Anterior cingulate cortex (tissue), 58 donors: Measurements from ENCODE around the gene RPTOR.
"Not testable (repeated sequence)": the region's sequence is repeated elsewhere in the genome, so short reads cannot be mapped to it uniquely, and the experiment has no call there.

Experiments
- DNase-seq, 58 donors: peaks; one replicate each; lab custom pipeline; 2025; lab: John Stamatoyannopoulos, UW

Gene RPTOR

GRCh38 chr17:80802626-80803450, 258.2 kb downstream of the RPTOR start:
- DNase-seq: no peak

DNA sequence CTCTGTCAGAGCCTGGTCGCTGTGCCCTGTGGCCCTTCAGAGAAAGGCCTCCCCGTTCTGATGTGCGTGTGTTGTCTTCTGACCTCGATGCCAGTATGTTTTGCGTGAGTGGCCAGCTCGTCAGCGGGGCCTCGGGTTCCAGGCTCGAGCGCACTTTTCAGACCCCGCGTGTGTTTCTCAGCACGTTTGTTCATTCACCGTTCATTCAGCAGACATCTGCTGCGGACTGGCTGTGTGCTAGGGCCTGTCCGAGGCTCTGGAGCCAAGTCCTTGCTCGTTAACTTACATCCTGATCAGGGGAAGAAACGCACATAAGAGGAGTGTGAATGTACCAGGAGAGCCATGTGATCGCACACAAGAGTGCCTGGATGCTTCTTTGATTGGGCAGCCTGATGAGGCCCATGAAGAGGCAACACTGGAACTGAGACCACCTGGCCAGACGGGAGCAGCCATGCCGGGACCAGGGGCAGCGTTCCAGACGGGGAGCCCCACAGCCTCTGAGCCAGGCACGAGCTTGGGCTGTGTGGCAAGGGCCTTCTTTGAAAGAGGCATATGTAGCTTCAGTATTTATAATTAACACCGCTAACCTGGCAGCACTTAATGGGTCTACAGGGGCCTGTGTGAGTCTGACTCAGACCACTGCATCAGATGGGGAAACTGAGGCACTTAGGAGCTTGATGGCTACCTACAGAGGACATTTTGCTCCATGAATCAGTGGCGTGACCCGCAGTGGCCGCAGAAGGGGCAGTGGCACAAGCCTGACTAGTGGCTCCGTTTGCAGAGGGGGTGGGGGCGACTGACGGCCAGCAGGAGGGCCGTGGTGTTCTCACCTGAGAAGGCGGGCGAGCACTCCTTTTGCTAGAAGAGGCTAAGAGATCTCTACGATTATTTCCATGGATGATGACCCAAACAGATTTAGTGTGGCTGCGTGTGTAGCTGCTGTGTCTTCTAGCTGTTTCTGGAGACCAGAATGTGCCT, 259.1 kb downstream of the RPTOR start:
- no peak for DNase-seq

GRCh38 chr17:80804466-80804865, 259.8 kb downstream of the RPTOR start:
- DNase-seq: no peak

- peak in 2 of 58 donors; percentile 27 to 43 for DNase-seq
Measured at GRCh38 chr17:80805032-80805751, 260.6 kb downstream of the RPTOR start.

DNA sequence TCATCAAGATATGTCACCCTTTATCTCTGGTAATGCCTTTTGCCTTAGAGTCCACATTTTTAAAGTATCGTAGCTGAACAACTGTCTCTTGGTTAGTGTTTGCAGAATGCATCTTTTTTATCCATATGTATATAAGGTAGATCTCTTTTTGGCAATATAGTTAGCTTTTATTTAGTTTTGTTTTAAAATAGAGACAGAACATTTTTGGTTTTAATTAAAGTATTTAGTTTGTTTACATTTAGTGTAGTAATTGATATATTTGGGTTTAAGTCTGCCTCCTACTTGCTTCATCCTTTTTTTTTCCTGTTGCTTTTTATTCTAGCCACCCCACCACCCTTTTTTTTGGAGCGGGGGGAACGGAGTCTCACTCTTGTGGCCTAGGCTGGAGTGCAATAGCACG, 262.4 kb downstream of the RPTOR start:
- DNase-seq: no peak

GRCh38 chr17:80807882-80808281, 263.2 kb downstream of the RPTOR start:
- DNase-seq: no peak

- DNase-seq: no peak
Measured at GRCh38 chr17:80811181-80812105, 266.8 kb downstream of the RPTOR start.

- DNase-seq: no peak
Measured at GRCh38 chr17:80812362-80813088, 267.9 kb downstream of the RPTOR start.

DNA sequence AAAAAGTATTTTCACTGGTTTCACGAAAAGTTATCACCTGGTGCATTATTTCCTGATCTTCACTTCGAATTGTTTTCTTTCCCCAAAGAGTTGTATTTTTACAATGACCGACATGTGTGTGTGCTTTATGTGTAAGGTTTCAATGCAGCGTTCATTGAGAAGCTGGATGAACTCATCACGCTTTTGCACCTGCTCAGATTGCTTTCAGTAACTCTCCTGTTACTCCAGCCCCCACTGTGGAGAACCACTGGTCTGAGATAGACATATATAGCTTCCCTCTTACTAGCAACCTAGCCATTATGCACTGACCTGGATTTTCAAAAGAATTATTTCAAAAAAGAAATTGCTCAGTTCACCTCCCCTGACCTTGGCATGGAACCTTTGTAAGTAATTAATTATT, 268.7 kb downstream of the RPTOR start:
- DNase-seq: no peak

- DNase-seq: no peak
Measured at GRCh38 chr17:80814491-80814890, 269.9 kb downstream of the RPTOR start.

DNA sequence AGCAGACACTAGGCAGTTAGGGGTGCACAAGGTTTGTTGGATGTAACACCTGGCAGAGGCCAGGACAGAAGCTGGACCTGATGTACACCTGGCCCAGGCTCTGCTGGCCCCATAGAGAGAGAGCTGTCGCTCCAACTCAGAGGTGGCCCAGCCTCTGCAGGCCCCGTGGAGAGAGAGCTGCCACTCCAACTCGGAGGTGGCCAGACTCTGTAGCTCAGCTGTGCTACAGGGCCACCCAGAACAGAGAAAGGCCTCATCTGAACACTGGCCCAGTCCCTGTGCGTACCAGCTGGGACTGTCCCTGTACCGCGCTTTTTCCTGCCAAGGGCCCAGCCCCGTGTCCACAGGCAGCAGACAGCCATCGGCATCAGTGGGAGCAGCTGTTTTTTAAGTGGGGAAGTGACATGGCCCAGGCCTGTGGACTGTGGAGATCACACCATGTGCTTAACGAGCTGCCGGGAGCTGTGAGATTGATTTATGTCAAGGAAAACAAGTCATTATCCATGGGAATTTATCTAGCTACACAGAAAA, 270.6 kb downstream of the RPTOR start:
- DNase-seq: no peak

DNA sequence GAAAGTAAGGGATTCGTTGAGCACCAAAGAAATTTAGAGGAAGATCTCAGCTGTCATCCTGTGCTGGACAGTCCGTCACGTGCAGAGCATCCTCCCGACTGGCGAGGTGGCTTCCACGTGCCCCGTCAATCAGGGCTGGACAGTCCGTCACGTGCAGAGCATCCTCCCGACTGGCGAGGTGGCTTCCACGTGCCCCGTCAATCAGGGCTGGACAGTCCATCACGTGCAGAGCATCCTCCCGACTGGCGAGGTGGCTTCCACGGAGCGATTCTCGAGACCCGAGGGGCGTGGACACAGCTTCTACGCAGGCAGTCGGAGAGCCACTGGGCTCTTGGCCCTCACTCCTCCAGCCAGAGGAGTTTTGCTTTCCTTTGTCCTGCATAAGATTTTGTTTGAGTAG, 271.1 kb downstream of the RPTOR start:
- not testable (repeated sequence) for DNase-seq

DNA sequence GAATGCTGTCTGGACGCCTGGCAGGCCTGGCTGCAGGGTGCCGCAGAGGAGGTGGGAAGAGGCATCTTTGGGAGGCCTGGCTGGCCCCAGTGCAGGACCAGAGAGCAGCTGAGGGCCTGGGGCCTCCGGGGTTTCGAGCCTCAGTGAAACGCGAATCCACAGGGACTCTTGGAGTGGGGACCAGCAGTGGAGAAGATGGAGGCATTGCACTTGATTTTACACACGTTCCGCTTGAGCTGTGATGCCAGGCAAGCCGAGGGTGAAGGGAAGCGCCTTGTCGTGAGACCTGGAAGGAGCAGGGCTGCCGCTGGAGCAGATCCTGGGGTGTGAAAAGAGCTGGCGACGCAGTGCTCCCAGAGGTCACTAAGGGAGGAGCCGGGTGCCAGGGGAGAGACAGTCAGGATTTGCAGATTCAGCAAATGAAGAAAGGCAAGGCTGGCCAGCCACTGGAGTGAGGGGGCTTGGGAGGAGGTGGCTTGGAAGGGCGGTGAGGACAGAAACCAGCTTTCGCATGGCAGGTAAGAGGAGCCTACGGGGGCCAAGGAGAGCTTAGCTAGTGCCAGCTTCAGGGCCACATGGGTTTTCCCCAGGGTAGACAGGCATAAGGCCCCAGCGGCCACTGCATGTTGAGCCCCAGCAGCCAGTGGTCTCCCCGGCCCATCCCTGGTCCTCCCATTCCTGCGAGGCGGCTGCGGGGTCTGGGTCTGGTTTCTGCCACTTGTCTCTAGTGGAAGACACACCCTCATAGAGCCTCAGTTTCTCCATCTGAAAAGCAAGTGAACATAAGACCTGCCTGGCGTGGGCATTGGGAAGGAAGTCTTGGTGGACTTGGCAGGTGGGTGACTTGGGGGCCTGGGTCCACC, 271.8 kb downstream of the RPTOR start:
- DNase-seq: no peak

DNA sequence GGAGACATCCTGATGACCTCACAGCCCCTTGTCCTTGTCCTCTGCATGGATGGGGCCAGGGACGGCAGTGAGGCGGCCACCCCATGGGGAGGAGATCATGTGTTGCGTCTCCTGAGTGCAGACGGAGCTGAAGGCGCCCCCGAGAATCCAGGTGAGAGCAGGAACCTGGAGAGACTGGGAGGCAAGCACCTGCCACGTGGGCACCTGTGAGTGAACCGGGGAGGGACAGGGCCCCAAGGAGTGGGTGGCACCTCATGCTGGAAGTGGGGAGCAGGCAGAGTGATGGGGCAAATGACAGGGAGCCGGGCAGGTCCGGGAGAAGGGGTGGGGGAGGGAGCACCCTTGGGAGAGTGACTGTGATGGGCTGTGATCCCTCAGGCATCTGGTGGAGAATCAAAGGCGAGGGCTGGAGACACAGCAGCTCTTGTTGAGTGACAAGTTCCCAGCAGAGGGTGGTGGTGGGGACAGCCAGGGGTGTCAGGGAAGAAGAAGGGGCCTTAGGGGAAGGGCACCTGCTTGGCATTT, 272.7 kb downstream of the RPTOR start:
- DNase-seq: no peak

DNA sequence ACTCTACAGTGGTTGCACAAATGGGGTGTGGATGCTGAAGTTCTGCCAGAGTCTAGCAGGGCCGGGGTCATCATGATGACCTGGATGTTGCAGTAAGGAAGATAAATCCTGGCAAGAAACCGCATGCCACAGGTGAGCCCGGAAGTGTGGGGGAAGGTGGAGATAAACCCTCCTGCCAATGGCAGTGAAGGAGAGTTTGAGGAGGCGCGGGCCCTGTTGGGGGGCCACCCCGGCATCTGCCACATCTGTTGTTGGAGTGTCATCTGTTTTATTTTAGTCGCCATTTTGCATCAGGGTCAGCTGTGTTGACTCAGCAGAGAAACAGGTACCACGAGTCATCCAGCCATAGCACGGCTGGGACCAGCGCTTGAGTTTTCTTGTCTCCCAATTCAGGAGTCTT, 273.2 kb downstream of the RPTOR start:
- no peak for DNase-seq

DNA sequence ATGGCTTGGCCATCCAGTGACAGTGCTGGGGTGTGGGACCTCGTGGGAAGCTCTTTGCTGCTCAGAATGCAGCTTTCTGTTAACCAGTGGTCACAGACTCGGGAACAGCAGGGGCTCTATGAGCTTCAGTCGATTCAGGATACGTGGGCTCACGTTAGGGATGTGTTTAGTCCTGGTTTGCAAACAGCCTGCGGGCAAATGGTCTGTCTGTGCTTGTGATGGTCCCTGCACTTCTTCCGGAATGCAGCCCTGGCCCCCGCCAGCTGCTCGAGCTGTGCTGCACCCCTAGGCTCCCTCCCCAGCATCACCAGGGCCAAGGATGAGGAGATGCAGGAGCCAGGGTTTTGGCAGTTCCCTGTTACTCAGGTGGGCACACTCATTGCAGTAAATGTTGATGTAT, 274.2 kb downstream of the RPTOR start:
- DNase-seq: no peak

- peak in 4 of 58 donors; percentile 16 to 46 (median 23) for DNase-seq
Measured at GRCh38 chr17:80819422-80820164, 275.0 kb downstream of the RPTOR start.
